ENCODE measurements around the gene TMEM170A. TPM values are rescaled to one million over a fixed set of nuclear protein-coding genes. Genes with fewer than 3 reads are reported as not detected.

TMEM170A gene
- total RNA-seq, 1 experiment from 2014 or later: 21.6 TPM

DNA sequence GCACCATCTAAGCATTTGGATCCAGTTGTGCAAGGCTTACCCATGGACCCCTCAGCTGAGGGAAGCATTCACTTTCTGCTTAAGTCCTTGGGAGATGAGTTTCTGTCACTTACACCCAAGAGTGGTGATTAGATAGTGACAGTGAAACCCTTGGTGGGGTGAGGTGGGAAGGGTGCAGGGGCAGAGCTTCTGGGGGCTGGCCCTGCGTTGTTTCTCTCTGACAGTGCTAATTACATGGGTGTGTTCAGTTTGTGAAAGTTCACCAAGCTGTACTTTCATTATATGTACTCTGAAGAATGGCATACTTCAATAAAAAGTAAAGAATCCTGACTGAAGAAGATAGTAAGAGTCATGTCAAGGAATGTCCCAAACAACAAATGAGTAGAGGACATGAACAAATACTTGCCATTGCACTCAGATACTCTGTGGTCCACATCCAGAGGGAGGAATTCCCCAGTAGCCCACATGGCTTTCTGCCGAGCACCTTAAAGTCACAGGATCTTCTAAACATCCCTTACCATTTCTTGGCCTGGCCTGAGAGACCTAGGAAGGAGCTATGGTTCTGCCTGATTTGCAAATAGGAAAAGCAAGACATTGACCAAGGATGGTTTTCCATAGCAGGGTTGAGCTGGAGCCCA is 22.3 kb upstream of the TMEM170A start:
- Histone ChIP-seq H3K27me3 (no peaks in the 10 kb centered on the region), H3K36me3 (no peaks in the 10 kb centered on the region), H3K4me1 (peaks cover 20% of the 10 kb centered on the region), H3K4me3 (no peak overlapping the region), H3K9me3 (replicated peaks) (no peaks in the 10 kb centered on the region), H3K27ac (no peak overlapping the region)
- no peak for DNase-seq

GRCh38 chr16:75486014-75486675 is 21.7 kb upstream of the TMEM170A start:
- Histone ChIP-seq H3K4me3 (no peak overlapping the region), H3K27me3 (no peaks in the 10 kb centered on the region), H3K9me3 (replicated peaks) (no peaks in the 10 kb centered on the region), H3K27ac (no peak overlapping the region), H3K4me1 (peaks cover 20% of the 10 kb centered on the region), H3K36me3 (no peaks in the 10 kb centered on the region)
- DNase-seq: peak; percentile 60 to 74

GRCh38 chr16:75485230-75486013 is 20.9 kb upstream of the TMEM170A start:
- H3K4me3 ChIP-seq: no peak overlapping the region
- H3K9me3 ChIP-seq (replicated peaks): no peaks in the 10 kb centered on the region
- no peak overlapping the region for H3K27ac ChIP-seq
- DNase-seq: no peak
- no peaks in the 10 kb centered on the region for H3K36me3 ChIP-seq
- H3K4me1 ChIP-seq: peaks cover 20% of the 10 kb centered on the region
- no peaks in the 10 kb centered on the region for H3K27me3 ChIP-seq

GRCh38 chr16:75483222-75483621 is 18.7 kb upstream of the TMEM170A start:
- Histone ChIP-seq H3K27ac (no peak overlapping the region), H3K4me1 (peaks cover 20% of the 10 kb centered on the region), H3K4me3 (no peak overlapping the region), H3K9me3 (replicated peaks) (no peaks in the 10 kb centered on the region), H3K27me3 (no peaks in the 10 kb centered on the region), H3K36me3 (no peaks in the 10 kb centered on the region)
- DNase-seq: no peak

DNA sequence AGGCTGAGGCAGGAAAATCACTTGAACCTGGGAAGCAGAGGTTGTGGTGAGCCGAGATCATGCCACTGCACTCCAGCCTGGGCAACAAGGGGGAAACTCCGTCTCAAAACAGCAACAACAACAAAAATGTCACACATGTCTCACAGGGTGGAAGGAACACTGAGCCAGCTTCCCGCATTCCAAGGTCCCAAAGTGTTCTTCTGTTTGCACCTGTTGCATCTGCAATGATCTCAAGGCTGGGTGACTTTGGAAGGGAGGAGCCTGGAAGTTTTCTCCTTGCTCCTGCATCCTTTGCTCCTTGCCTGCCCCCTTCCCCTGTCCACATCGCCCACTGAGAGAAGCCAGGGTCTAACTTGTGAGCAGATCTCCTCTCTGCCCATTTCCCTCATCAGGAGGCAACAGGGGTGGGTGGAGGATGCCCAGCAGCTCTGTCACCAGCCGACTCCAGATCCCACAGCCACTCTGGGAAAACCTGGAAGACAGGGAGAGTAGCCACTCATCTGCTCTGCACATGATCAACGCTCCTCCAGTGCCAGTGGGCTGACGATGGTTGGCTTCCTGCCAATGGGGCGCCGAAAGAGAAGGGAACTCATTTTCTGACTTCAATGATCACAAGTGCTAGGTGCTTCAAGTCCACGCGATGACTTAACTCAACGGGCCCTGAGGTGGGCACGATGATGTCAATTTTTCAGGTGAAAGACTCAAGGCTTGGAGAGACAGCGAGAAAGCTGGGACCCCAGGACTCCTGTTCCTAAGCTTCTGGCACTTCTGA is 18.1 kb upstream of the TMEM170A start:
- H3K36me3 ChIP-seq: no peaks in the 10 kb centered on the region
- no peak overlapping the region for H3K27ac ChIP-seq
- H3K27me3 ChIP-seq: no peaks in the 10 kb centered on the region
- H3K4me1 ChIP-seq: peaks cover 20% of the 10 kb centered on the region
- H3K4me3 ChIP-seq: no peak overlapping the region
- H3K9me3 ChIP-seq (replicated peaks): no peaks in the 10 kb centered on the region
- DNase-seq: no peak

GRCh38 chr16:75481475-75481874 is 17.0 kb upstream of the TMEM170A start:
- Histone ChIP-seq H3K27me3 (no peaks in the 10 kb centered on the region), H3K9me3 (replicated peaks) (no peaks in the 10 kb centered on the region), H3K4me1 (peaks cover 17% of the 10 kb centered on the region), H3K36me3 (no peaks in the 10 kb centered on the region), H3K27ac (no peak overlapping the region), H3K4me3 (no peak overlapping the region)
- peak; percentile 11 to 40 for DNase-seq

GRCh38 chr16:75479421-75479990 is 15.0 kb upstream of the TMEM170A start:
- Histone ChIP-seq H3K4me1 (no peaks in the 10 kb centered on the region), H3K9me3 (replicated peaks) (no peaks in the 10 kb centered on the region), H3K27ac (no peak overlapping the region), H3K36me3 (no peaks in the 10 kb centered on the region), H3K4me3 (no peak overlapping the region), H3K27me3 (no peaks in the 10 kb centered on the region)
- DNase-seq: no peak

DNA sequence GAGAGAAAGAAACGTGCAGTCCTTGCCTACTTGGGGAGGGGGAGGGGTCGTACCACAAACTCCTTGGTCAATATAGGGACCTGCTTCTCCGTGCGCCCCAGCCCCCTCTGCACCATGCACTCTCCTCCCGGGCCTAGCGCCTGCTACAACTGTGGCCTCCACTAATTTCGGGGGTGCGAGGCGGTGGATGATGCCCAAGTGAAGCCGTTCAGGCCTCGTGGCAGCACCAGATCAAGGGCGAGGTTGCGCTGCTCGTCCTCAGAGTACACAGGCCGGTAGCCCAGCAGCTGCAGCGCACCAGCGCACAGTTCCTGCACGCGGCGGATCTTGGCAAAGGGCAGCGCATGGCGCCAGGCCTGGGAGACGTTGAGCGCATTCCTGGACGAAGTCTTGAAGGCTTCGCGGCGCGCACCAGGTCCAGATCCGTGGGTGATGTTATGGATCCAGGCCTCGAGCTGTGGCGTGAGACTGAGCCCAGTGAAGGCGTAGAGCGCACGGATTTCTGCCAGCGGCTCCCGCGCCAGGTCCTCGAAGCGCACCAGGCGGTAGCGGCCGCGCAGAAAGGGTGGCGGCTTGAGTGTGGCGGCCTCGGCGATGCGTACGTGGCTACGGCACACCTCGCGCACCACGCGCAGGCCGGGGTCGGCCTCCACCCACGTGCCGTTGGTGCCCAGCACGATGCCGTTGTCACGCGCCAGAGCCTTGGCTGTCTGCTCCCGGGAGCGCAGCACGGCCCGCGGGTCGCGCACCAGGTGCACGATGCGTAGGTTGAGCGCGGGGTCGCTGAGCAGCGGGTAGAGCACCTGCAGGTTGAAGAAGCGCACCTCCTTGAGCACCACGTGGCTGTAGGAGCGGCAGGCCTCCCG is 14.2 kb upstream of the TMEM170A start:
- no peaks in the 10 kb centered on the region for H3K27me3 ChIP-seq
- no peak for DNase-seq
- H3K9me3 ChIP-seq (replicated peaks): no peaks in the 10 kb centered on the region
- no peak overlapping the region for H3K27ac ChIP-seq
- H3K36me3 ChIP-seq: no peaks in the 10 kb centered on the region
- no peak overlapping the region for H3K4me3 ChIP-seq
- no peaks in the 10 kb centered on the region for H3K4me1 ChIP-seq

DNA sequence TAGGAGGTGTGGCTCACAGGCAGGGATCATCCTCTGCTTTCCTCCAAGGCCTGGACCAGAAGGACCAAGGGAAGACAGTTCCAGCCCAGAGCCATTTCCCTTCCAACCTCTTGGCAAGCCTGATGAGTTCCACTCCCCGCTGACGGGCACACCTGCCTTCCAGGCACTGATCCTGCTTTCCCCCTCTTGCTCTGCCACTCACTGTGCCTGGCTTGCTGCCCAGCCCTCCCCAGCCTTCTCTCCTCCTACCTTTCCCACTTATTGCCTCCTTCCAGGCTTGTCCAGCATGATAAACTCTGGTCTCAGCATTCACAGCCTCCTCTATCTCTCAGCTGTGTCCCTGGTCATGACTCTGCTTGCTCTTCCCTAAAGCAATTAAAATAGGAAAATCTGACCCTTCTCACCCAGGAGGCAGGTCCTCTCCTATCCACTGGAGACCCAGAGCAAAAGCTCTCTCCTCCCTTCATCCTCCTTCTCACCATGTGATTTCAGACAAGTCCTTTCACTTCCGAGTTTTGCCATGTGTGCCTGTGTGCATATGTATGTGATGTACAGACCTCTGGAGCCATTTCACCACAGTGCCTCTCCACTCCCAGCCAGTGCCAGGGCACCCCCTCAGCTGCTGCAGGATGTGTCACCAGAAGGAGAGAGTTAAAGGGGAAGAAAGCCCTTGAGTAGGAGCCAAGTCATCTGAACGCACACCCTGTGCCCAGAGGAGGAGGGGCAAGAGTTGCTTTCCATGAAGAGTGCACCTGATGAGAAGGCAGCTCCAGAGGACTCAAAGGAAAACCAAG is 13.4 kb upstream of the TMEM170A start:
- no peaks in the 10 kb centered on the region for H3K27me3 ChIP-seq
- H3K27ac ChIP-seq: no peak overlapping the region
- H3K9me3 ChIP-seq (replicated peaks): no peaks in the 10 kb centered on the region
- H3K4me3 ChIP-seq: no peak overlapping the region
- no peak for DNase-seq
- no peaks in the 10 kb centered on the region for H3K4me1 ChIP-seq
- no peaks in the 10 kb centered on the region for H3K36me3 ChIP-seq

DNA sequence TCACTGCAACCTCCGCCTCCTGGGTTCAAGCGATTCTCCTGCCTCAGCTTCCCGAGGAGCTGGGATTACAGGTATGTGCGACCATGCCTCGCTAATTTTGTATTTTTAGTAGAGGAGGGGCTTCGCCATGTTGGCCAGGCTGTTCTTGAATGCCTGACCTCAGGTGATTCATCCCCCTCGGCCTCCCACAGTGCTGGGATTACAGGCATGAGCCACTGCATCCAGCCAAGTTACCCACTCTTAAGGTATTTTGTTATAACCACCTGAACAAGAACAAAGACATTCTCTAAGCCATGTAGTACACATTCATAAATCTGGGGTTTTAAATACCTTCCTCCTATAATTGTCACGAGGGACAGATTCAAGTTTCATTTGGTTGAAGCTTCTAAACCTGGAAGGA is 12.3 kb upstream of the TMEM170A start:
- no peaks in the 10 kb centered on the region for H3K4me1 ChIP-seq
- no peak overlapping the region for H3K27ac ChIP-seq
- H3K9me3 ChIP-seq (replicated peaks): no peaks in the 10 kb centered on the region
- no peak overlapping the region for H3K4me3 ChIP-seq
- H3K36me3 ChIP-seq: no peaks in the 10 kb centered on the region
- no peak for DNase-seq
- H3K27me3 ChIP-seq: no peaks in the 10 kb centered on the region

- no peaks in the 10 kb centered on the region for H3K36me3 ChIP-seq
- no peaks in the 10 kb centered on the region for H3K27me3 ChIP-seq
- H3K4me3 ChIP-seq: no peak overlapping the region
- H3K9me3 ChIP-seq (replicated peaks): no peaks in the 10 kb centered on the region
- no peak overlapping the region for H3K27ac ChIP-seq
- DNase-seq: no peak
- H3K4me1 ChIP-seq: no peaks in the 10 kb centered on the region
Observed at GRCh38 chr16:75475420-75475847, 10.9 kb upstream of the TMEM170A start.

GRCh38 chr16:75472908-75473877 is 8.7 kb upstream of the TMEM170A start:
- Histone ChIP-seq H3K27ac (no peak overlapping the region), H3K27me3 (no peaks in the 10 kb centered on the region), H3K9me3 (replicated peaks) (no peaks in the 10 kb centered on the region), H3K4me1 (no peaks in the 10 kb centered on the region), H3K4me3 (no peak overlapping the region), H3K36me3 (no peaks in the 10 kb centered on the region)
- DNase-seq: no peak

Measured in SJCRH30 (cell line).